HTERT RPE-1 (cell line): ENCODE data around the gene ZNHIT3.

ENCODE experiments used
- in situ Hi-C: fragments of 300-500 bp; cut with MboI; formaldehyde crosslinking; loops from 4 replicates; pipeline ENCODE4 v1.14.3; 2020; ENCODE audit warnings: low sequenced_read_pairs

The ZNHIT3 gene

DNA sequence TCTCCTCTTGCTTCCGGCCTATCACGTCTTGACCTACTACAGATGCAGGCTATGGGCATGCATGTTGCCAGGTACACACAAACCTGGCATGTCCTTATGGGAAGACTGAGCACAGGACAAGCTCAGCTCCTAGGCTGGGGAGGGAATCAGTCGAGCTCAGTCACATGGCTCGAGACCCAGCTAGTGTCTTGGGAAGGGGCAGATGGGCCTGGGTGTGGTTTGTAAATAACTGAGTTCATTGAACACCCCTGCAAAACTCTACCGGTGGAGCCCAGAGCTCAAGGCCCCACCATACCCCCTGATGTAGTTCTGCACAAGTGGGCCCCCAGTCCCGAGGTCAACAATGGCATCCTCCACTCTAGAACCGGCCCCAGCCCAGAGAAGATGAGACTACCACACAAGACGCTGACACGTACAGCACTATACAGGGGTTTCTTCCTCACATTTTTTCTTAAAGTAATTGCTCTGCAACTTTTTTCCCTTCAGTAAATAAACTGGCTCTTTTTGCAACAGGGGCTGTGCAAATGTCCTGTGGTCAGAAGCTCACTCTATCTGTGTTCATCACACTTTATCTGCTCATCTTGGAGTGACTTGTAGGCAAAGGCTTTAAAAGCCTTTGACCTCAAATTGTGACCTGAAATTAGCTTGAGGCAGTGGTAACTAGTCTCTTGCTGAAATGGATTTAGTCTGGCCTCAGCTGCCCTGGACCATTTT, 22.9 kb downstream of the ZNHIT3 start:
- in situ Hi-C loops, result no loop called here

DNA sequence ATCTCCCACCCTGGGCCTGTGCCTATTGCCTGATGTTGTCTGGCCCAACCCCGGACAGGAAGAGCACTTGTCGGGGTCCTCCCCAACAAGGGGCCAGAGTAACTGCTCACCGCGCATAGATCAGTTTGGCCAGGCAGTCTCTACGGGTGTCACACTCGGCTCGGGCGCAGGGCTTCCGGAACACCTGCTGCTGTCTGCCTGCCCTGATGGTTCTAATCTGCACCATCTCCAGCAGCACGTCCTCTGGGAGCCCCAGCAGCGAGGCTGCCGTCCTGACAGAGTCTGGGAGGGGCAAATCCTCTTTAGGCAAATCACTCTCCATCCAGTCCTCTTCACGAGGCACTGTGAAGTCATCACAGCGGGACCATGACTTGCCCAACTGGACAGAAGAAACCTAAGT, 24.2 kb downstream of the ZNHIT3 start:
- in situ Hi-C loops, result no loop called here

DNA sequence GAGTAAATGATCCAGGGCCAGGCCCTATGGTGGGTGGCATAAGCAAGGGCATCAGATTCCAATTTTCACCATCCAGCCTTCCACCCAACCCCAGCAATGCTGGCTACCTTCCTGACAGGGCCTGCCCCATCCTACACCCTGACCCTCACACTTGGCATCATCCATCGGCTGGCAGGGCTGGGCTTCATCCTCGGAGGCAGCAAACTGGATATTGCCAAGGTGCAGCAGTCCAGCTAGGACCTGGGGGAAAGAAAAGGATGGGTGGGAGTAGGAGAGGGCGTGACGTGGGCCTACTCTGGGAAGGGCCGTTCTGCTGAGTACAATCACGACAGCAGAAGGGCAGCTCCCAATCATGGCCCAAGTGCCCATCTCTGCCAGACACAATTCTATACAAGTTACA, 24.7 kb downstream of the ZNHIT3 start:
- in situ Hi-C loops, result no loop called here

DNA sequence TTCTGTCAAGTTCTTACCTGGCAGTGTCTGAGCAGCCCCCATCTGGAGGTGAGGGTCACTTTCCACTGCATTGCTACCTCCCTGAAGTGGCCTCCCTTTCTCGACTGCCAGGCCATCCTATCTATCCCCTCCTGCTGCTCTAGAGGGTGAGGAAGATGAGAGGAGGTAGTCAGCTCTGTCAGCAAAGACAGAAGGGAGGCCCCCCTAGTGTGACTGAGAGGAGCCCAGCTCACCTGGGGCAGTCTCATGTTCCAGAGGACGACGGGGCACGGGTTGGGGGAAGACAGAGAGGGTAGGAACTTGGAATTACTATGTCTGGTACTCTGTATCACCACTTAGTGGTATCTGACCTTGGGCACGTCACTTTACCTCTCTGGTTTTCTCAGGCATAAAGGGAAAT, 26.2 kb downstream of the ZNHIT3 start:
- in situ Hi-C loops, result no loop called here

DNA sequence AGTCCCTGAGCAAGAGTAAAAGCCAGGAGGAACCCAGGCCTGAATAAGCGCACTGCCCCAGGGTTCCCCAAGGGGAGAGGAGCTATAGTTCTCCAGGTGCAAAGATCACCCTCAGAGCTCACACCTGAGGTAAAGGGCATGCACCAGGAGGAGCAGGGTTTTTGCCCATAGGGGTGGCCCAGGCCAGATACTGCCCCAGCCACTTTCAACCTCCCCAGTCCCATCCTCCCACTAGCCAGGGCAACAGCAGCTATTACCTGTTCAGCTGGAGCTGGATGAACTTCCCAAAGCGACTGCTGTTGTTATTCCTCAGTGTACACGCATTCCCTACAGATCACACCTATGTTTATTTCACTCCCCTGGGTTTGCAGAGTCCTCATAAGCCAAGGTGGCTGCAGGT, 28.4 kb downstream of the ZNHIT3 start:
- in situ Hi-C loops, result no loop called here

DNA sequence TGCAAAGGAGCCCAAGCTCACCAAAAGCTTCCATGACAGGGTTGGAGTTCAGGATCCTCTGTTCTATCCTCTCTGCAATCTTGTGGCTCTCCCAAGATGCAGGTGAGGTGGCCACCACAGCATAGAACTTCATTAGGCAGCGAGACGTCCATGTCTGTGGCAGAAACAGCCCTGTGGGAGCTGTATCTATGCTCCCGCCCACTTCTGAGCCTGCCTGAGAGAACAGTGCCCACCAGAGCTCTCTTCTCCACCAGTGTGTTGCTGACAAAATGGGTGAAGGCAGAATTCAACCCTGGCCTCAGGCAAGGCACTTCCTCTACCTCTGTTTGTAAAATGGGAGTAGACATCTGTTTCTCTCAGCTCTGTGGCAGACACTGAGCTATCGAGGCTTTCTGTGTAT, 29.4 kb downstream of the ZNHIT3 start:
- in situ Hi-C loops, result no loop called here

DNA sequence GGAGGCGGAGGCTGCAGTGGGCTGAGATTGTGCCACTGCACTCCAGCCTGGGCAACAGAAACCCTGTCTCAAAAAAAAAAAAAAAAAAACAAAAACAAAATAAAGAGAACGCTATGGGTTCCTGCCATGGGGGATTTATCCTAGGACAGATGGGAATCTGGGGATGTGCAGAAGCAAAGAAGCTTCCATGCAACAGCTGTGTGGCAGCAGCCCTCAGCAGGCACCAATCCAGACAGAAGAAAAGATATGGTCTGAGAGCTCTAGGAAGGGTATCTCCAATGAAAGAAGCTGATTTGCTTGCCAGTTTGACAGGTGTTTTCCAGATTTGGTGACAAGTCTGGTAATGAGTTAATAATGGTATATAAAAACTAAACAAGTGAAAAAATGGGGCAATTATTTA, 36.6 kb downstream of the ZNHIT3 start:
- in situ Hi-C loops, result no loop called here

DNA sequence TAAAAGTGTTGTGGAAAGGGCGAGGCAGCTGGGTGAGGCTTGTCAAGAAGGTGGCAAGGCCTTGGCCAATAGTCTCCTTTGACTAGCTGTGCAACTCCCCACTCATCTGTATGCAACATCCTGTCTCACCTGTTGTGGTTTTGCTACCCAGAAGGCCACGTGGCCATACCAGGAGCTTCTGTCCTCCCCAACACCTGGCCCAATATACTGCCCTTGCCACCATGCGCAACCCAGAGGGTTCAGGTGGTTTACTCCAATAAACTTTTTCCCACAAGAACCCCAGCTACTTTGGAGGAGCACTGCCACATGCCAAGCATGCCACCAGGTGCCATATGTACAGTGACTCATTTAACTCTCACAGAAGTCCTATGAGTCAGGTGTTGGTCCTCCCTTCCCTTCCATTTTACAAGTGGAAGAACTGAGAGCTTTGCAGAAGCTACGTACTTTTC, 38.0 kb downstream of the ZNHIT3 start:
- in situ Hi-C loops, result no loop called here

DNA sequence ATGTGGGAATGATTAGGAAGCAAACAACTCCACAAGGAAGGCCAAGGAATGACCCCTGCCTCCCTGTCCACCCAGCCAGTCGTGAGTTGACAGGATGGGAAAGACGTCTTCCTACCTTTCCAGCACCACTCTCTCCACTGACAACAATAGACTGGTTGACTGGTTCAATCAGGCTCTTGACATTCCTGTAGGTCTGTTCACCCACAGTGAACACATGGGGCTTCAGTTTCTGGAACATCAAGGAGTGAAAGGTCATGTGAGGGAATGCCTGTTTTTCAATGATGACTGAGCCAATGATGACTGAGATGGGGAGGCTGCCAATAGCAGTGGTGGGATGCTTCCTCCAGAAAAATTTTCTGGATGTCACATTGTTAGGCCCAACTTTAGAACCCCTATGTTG, 38.6 kb downstream of the ZNHIT3 start:
- in situ Hi-C loops, result no loop called here

DNA sequence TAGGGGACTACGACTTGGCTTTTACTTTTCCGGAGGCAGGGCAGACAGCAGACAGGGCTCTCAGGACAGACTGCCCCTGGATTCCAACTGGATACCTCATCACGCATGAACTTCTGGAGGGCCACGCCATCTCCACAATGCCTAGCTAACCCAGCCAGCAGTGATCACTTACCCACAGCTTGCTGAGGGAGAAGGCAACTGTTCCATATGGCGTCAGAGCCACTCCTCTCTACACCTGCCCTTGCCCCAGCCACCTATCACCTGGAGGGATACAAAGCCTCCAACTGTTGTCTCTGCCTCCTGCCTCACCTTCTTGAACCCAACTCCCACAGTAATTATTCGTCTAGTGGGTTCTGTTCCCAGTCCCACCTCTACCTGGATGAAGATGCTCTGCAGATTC, 39.4 kb downstream of the ZNHIT3 start:
- in situ Hi-C loops, result no loop called here

DNA sequence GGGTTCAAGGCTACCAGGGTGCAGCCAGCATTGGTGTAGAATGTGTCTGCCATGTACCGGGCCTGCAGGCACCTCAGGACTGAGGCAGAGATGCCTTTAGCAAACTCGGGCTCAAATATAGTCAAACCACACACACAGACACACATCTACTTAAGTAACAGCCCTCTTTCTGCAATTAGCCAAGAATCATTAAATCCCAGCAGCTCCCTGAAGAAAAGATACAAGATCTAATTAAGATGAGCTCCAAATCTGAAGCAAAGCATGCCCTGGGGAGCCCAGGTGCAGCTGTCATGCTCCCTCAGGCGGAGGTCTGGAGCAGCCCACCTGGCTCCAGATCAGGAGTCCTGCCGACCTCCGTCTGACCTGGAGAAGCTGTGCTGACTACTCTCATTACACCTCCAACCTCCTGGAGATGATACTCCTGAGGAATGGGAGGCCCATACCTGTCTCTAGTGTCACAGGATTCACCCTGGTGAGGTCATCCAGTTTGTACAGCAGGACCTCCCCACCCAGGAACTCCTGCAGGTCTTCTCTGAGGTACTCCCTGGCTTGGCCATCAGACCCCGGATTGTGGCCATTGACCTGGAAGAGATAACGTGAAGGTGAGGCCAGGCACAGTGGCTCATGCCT, 41.3 kb downstream of the ZNHIT3 start:
- in situ Hi-C loops, result no loop called here

DNA sequence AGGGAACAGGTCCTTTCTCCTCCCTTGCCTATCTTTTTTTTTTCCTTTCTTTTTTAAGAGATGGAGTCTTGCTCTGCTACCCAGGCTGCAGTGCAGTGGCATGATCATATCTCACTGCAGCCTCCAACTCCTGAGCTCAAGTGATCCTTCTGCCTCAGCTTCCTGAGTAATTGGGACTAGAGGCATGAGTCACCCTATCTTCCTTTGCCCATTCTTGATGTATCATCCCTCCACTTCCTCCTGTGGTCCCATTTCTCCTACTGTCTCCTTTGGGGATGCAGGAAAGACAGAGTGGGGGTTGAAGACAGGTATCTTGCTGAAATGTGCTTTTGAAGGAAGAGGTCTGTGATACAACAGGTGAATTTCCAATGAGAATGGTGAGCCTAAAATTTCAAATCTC, 42.6 kb downstream of the ZNHIT3 start:
- in situ Hi-C loops, result no loop called here

DNA sequence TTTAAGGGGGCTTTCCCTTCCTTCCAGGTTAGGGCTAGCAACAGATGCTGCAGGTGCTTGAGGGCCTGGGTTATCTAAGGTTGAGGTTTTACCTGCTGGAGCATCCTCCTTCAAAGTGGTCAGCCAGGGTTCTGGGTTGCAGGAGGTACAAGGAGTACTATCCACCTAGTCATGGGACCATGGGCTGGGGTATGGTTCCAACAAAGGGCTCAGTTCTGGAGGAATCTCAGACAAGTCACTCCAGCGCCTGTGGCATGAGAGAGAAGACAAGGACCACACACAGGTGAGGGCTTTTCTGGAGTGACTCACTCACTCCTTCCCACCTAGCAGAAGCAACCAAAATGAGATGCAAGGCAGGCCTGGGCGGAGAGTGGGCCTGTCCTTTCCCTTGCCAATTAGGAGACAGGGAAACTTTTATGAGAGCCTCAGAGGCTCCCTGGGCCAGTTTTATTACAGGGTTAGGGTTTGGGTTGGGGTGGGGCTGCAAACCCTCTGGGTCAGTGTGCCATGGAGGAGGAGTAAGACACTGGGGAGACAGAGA, 46.0 kb downstream of the ZNHIT3 start:
- in situ Hi-C loops, result no loop called here

DNA sequence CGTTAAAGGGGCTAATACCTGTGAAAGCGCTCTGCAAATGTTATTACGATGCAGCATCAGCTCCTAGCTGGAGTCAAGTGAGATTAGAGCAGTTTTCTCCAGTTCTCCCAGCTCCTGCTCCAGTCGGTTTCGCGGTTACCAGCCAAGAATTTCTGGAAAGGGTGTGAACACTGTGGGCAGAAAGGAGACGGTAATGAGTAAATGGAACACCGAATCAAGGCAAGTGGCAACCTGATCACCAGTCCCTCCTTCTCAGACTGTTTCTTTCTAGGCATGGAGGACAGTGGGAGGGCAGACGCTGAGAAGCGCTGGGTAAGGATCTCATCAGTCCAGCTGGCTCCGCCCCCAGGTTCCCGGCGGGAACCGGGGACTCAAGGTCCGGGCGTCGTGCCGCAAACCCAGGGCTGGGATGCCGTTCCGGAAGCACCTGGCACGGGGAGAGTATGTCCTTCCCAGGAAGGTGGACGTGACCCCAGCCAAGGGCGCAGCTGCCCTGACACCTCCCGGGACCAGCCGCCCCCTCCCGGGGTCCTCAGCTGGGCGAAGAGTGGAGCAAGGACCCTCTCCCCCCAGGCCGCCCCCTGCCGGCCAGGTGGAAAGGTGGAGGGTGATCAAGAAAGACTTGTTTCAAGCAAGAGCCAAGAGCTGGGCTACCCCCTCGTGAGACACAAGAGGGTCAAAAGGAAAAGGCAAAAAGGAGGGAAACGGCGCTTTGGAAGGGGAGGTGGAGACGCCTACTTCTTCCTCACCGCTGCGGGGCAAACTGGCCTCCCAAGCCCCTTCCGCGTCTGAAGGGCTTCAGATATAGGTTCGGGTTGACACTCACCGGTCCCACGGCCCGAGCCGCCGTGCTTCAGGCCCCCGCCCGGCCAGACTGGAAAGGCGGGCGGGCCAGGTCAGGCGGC, 47.7 kb downstream of the ZNHIT3 start:
- in situ Hi-C loops, result no loop called here

DNA sequence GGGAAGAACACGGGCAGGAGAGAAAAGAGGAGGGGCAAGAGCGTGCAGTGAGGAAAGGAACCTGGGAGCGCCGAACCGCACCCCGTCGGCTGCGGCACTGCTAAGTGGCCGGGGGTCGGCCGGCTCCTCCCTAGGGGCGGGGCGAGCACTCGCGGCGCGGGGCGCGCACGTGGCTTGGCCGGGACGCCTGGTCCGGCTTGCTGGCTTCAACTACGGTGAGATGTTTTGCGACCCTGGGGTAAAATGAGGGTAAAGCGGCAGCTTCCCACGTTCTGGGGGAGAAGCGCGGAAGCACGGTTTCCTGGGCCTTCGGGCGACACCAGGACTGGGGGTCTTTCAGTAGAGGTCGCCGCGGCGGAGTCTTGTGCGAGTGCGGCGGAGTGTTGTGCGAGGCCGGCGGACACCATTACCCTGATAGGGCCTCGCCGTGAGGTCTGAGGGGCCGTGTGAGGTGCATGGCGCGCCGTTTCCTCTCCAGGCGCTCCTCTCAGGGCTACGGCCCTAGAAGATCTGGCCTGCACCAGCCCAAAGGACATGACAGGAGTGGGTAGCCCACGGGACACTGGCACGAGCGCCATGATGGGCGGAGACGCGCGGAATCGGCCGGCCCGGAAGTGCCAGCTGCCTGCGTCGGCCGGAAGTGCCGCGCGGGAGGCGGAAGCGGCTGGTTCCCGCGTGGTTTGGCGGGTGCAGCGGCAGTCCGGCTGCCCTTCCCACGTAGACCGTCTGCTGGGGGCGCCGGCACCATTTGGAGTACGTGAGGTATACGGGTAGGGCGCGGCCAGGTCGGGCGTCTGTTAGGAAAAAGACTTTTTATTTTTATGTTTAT, 48.6 kb downstream of the ZNHIT3 start, which contains the start of the genes MYO19 and PIGW:
MYO19 (minus strand) TSS at position 29 of the 829 bp plus-strand sequence. CDS start 2,330 bp downstream, outside the sequence.
PIGW (plus strand) TSS at position 148 of the 829 bp plus-strand sequence. CDS start 2,115 bp downstream, outside the sequence.
- in situ Hi-C loops, result no loop called here

DNA sequence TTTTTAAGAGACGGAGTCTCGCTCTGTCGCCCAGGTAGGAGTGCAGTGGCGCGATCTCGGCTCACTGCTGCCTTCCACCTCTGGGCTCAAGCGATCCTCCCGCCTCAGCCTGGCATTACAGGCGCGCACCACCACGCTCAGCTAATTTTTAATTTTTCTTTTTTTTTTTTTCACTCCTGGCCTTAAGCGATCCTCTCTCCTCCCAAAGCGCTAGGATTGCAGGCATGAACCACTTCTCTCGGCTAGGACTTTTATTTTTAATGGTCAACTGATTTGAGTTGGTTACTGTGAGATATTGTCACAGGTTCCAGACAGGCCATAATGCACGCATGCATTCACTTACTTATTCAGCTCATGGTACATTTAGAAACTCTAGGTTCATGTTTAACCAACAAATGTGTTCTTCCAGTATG, 49.2 kb downstream of the ZNHIT3 start:
- in situ Hi-C loops, result no loop called here

DNA sequence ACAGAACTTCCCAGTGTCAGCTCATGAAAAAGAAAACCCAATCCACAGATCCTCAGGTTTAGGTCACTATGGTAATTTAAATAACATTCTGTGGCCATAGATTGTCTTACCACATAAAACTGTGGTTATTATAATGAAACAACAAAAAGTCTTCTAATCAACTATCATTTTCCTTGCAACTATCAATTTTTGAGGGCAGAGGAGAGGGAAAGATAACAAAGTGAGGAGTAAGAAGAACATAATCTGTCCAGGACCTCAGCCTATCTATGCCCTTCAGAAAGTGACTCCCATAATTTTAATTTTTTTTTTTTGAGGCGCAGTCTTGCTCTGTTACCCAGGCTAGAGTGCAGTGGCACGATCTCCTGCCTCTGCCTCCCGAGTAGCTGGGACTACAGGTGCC, 54.2 kb downstream of the ZNHIT3 start:
- in situ Hi-C loops, result no loop called here

DNA sequence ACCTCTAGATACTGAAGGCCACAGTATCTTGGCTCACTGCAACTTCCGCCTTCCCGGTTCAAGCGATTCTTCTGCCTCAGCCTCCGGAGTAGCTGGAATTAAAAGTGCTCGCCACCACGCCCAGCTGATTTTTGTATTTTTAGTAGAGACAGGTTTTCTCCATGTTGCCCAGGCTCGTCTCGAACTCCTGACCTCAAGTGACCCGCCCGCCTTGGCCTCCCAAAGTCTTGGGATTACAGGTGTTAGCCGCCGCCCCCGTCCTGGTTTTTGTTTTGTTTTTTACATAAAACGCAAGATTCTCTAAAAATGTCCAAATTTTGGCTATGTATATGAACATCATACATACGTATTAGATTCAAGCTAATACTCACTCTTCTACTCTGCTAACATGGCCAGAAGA, 56.3 kb downstream of the ZNHIT3 start:
- in situ Hi-C loops, result no loop called here

DNA sequence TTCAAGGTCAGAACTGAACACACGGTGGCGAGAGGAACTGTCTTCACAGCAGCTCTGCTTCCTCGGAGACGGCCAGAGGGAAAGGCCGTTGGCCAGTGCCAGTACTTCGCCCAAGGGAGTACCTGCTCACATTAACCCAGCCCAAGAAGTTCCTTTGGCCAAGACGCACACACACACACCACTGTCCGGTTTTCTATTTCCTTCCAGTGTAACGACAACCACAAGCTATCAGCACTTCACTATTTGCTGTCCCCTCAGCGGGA, 57.5 kb downstream of the ZNHIT3 start:
- in situ Hi-C loops, result no loop called here

DNA sequence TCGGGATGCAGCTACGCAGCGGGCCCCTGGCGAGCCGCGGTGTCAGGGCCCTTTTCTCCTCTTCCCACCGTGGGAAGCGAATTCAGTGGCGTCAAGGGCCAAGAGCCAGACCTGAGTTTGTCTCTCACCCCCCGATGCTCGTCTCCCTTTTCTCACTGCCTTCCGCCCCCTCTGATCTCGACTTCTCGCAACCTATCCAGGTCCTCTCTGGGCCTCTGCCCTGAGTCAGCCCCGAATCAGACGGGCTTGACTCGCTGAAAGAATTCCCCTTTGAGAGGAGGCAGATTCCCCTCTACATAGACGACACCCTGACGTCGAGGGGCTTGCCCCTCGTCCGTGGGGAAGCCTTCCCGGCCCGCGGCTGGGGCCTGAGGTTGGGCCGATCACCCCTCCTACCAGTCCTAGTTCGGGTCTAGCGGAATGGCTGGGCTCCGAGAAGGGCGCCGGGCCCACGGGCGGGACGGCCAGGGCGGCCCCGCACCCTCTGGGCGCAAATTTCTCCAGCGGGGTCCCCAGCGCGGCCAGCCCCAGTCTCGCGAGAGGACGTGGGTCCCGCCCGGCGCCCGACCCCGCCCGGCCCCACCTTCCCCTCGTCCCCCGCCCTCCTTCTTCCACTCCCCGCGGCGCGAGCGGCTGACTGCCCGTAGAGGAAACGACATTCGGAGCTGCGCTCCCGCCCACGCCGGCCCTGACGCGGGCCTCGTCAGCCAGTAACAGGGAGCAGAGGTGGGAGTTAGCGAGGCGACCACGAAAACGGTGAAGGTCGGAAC, 58.0 kb downstream of the ZNHIT3 start, which contains the start of gene GGNBP2:
GGNBP2 (plus strand) TSS at position 613 of the 770 bp plus-strand sequence. CDS start 806 bp downstream, outside the sequence.
- in situ Hi-C loops, result no loop called here
